ENCODE measurements around the gene SPAG8.

SPAG8 gene

GRCh38 chr9:35774907-35775635 lies 37.0 kb downstream of the SPAG8 start:
- H3K4me3 ChIP-seq: no peak overlapping the region
- H3K27ac ChIP-seq: no peak overlapping the region
- no peak for DNase-seq (ENCODE audit: low spot score)
- no peak for TF ChIP-seq CTCF (IDR thresholded peaks at IDR 0.05)

DNA sequence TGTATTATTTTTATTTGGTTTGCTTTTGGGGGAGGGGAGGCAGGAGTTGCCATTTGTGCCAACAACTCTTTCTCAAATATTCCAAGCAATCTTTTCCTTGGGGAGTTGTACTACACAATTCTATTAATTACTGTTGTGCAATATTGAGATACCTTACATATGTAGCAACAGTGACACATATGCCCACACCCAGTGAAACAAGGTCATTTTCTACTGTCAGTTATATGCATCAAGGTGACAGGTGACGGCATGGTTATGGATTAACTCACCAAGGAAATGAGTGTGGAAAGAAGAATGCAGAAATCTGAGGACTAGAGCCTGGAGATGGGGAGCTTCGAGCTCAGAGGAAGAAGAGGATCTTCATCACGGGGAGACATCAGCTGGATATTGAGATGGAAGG lies 40.1 kb downstream of the SPAG8 start:
- DNase-seq (ENCODE audit: low spot score): no peak
- H3K4me3 ChIP-seq: no peak overlapping the region
- TF ChIP-seq CTCF (IDR thresholded peaks at IDR 0.05): no peak
- H3K27ac ChIP-seq: no peak overlapping the region

- no peak for DNase-seq (ENCODE audit: low spot score)
- H3K27ac ChIP-seq: peak overlapping the region; percentile 39 to 41
- TF ChIP-seq CTCF (IDR thresholded peaks at IDR 0.05): no peak
- no peak overlapping the region for H3K4me3 ChIP-seq
Observed at GRCh38 chr9:35771534-35771933, 40.5 kb downstream of the SPAG8 start.

DNA sequence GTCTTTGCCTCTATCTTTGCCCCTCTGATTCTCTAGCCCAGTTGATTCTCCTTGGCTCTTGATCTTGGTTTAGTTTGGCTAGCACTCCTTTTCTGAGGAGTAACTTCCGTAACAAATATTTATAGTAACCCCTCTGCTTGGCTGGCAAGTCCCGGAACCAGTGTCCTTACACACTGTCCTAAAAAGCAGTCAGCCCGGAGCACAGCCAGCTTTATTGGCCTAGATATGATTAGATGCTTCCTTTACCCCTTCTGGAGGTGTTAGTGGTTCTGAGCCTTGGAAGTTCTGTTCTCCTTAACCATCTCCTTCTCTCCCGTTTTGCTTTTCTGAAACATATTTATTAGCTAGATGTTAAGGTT lies 41.0 kb downstream of the SPAG8 start:
- Histone ChIP-seq H3K4me3 (peak overlapping the region; percentile 29), H3K27ac (peak overlapping the region; percentile 39 to 41)
- no peak for DNase-seq (ENCODE audit: low spot score)
- TF ChIP-seq CTCF (IDR thresholded peaks at IDR 0.05): no peak

GRCh38 chr9:35769763-35770162 lies 42.3 kb downstream of the SPAG8 start:
- no peak for DNase-seq (ENCODE audit: low spot score)
- H3K4me3 ChIP-seq: no peak overlapping the region
- TF ChIP-seq CTCF (IDR thresholded peaks at IDR 0.05): no peak
- no peak overlapping the region for H3K27ac ChIP-seq

GRCh38 chr9:35767458-35767857 lies 44.6 kb downstream of the SPAG8 start:
- Histone ChIP-seq H3K27ac (no peak overlapping the region), H3K4me3 (no peak overlapping the region)
- no peak for DNase-seq (ENCODE audit: low spot score)
- no peak for TF ChIP-seq CTCF (IDR thresholded peaks at IDR 0.05)

GRCh38 chr9:35766997-35767396 lies 45.1 kb downstream of the SPAG8 start:
- no peak for DNase-seq (ENCODE audit: low spot score)
- H3K27ac ChIP-seq: no peak overlapping the region
- no peak for TF ChIP-seq CTCF (IDR thresholded peaks at IDR 0.05)

More at GRCh38 chr9:35766997-35767396, 45.1 kb downstream of the SPAG8 start:
- no peak overlapping the region for H3K4me3 ChIP-seq
